NCI-H1436 (cell line): Measurements from ENCODE around the gene DNALI1.
A peak's percentile ranks its signal among the peaks of the same experiment; 100 is the strongest.

Experiments used
- DNase-seq: peaks from one replicate; lab custom pipeline; 2025; lab: John Stamatoyannopoulos, UW

Gene DNALI1

GRCh38 chr1:37601441-37601840 lies 44.7 kb downstream of the DNALI1 start:
- DNase-seq = no peak

DNA sequence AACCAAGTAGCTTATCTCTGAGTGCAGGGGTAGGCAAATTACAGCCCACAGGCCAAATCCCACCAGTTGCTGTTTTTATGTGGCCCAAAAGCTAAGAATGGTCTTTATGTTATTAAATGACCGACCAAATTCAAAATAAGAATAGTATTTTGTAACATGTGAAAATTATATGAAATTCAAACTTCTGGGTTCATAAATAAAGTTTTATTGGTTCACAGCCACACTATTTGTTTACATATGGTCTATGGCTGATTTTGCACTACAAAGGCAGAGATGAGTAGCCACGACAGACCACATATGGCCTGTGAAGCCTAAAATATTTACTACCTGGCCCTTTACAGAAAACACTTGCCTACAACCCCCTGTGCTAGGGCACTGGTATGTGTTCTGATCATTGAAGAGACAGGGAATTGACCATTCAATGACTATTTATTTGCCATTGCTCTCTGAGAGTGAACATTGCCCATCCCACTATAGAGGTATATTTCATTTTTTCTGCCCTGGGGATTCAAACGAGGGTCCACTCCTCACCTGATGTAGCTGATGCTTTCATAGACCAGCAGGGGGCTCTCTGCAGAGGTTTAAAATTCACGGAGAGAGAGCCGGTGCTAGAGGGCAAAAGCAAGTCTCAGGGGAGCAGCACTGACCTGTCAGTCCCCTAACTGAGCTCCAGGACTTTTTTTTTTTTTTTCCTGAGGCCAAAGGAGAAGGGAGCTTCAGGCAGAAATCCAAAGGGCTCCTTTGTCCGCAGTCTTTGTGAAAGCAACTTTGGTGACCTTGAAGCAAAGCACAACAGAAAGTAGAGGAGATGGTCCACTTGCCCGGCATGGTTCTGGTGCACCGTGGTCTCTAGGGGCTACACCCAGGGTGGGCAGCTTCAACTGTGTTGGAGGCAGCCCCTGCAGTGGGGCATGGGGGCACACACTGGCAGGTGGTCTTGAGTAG lies 46.3 kb downstream of the DNALI1 start:
- DNase-seq = peak; percentile 56

- DNase-seq = no peak
Observed at GRCh38 chr1:37605061-37605650, 48.4 kb downstream of the DNALI1 start.

DNA sequence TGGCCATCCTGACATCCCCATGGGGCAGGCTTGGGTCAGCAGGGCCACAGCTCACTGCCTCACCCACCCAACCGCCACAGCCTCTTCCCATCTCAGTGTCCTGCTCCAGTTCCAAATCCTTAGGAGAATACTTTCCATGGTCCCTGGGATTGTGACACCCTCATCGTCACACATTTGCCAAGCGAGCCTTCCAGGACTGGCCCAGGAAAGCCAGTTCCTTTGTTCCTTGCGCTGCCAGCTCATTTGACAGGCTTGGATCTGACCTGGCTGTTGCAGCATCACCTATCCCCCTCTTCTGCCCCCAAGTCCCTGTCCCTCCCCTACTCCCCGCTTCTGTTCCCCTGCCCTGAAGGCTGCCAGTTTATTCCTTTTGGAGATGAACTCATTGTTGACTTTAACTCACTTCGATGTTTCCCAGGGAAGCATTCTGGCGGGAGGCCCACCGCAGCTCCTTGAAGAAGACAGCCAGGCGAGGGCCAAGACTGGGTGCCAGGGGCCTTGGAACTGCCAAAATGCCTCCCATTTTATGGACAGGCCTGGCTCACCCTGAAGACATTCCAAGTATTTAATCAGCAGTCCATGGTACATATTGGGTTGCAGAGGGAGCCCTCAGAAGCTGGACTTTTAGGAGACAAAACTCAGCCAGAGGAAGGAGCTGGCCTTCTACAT lies 49.2 kb downstream of the DNALI1 start:
- no peak for DNase-seq

GRCh38 chr1:37606481-37607263 lies 49.9 kb downstream of the DNALI1 start:
- no peak for DNase-seq

DNA sequence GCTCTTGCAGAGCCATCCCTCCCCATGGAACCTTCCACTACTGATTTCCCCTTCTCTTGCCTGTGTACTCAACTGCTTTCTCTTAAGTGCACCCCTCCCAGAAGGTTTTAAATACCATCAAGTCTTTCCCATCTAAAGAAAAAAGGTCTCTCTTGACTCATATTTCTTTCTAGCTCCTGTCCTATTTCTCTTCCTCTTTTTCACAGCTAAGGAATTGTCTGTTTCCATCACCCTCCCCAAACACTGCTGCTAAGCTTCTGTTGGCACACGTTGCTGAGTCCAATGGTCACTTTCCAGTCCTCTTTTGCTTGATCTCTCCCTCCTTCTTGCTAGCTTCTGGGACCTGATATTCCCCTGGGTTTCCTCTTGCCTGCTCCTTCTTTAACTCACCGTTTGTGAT lies 52.3 kb downstream of the DNALI1 start:
- no peak for DNase-seq

GRCh38 chr1:37609994-37610393 lies 53.3 kb downstream of the DNALI1 start:
- DNase-seq = no peak

DNA sequence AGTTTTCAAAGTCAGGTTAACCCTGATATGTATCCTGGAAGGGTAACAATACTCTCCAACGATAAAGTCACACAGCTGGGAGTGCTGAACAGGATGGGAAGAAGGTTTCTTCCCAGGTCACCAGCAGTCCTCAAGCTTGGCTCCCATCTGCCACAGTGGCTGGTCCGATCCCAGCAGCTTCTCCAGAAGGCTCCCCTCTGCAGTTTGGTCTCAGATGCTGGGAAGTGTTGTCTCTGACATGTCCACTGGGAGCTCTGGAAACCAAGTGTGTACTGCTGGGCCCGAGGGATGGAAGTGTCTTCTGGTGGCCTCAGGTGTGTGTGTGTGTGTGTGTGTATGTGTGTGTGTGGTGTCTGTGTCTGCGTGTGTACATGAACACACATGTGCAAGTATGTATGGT lies 55.4 kb downstream of the DNALI1 start:
- no peak for DNase-seq

DNA sequence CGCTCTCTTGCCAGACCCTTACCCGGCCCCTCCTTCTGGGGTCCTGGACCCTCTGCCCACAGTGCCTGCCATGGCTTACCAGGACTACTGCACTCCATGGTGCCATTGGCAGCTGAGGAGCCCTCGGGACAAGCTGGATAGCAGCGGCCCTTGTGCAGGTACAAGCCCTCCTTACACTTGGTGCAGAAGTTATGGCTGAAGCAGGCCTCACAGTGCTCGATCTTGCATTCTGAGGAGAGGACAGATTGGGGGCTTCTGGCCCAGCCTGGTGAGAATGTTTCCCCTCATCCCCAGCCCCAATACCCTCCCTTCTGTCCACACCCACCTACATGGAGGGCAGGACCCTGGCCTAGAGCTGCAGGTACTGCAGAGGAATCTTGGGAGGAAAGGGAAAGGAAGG lies 57.4 kb downstream of the DNALI1 start:
- DNase-seq = no peak

DNA sequence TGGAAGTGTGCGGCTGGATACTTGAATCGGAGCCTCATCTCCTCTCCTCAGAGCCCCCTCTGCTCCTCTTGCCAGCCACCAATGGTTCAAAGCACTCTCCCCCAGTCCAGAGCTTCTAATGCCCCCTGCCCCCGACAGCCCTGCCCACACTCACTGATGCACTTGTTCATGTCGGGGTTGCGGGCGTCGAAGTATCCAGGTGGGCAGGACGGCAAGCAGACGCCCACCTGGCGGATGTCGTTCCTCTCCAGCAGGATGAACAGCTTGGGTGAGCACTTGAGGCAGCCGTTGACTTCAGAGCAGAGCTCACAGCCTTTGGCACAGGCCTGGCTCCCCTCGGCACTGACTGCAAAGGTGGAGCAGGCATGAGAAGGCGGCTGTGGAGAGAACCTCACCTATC lies 59.6 kb downstream of the DNALI1 start:
- DNase-seq = no peak
